OCI-LY1 (cell line): ENCODE measurements around the gene SVOP.

Experiments
- H2AFZ ChIP-seq: fragments of 200-600 bp; sonication (generic), shearing (Covaris generic); 2 replicates; pipeline ENCODE4 v1.6.0; 2014; ENCODE audit warnings: antibody characterized with exemption, mild to moderate bottlenecking, low read length
- H3F3A ChIP-seq: fragments of 200-600 bp; sonication (generic), shearing (Covaris generic); 2 replicates; pipeline ENCODE4 v1.6.0; 2014; ENCODE audit warnings: mild to moderate bottlenecking, antibody characterized with exemption, low read length, moderate library complexity; ENCODE audit not compliant: insufficient read depth
- H3K27ac ChIP-seq: fragments of 200-600 bp; sonication (generic); 2 replicates; pipeline ENCODE4 v1.5.1; 2014; ENCODE audit warnings: low read length, mixed run types, mild to moderate bottlenecking, low read depth; ENCODE audit not compliant: poor library complexity, severe bottlenecking
- H3K27me3 ChIP-seq: fragments of 200-600 bp; sonication (generic); 2 replicates; pipeline ENCODE4 v1.6.0; 2014; ENCODE audit warnings: antibody characterized with exemption, mild to moderate bottlenecking, low read length, moderate library complexity; ENCODE audit not compliant: insufficient read depth
- H3K36me3 ChIP-seq: fragments of 200-600 bp; sonication (generic); 2 replicates; pipeline ENCODE4 v1.6.1; 2014; ENCODE audit warnings: mild to moderate bottlenecking, antibody characterized with exemption, low read length, moderate library complexity, mixed read lengths; ENCODE audit not compliant: insufficient read depth
- H3K4me1 ChIP-seq: fragments of 200-600 bp; sonication (generic); 2 replicates; pipeline ENCODE4 v1.5.1; 2014; ENCODE audit warnings: mild to moderate bottlenecking, low read length, moderate library complexity; ENCODE audit not compliant: insufficient read depth, severe bottlenecking
- H3K4me2 ChIP-seq: fragments of 200-600 bp; sonication (generic), shearing (Covaris generic); 2 replicates; pipeline ENCODE4 v1.6.1; 2014; ENCODE audit warnings: low read length
- H3K4me3 ChIP-seq: fragments of 200-600 bp; sonication (generic); 2 replicates; pipeline ENCODE4 v1.5.1; 2014; ENCODE audit warnings: low read length, low read depth, mild to moderate bottlenecking, mixed read lengths; ENCODE audit not compliant: poor library complexity, severe bottlenecking
- H3K79me2 ChIP-seq: fragments of 200-600 bp; shearing (Covaris generic); 2 replicates; pipeline ENCODE4 v1.6.1; 2016; ENCODE audit warnings: mixed run types, low read length, mixed read lengths; ENCODE audit not compliant: insufficient read depth
- H3K9ac ChIP-seq: fragments of 200-600 bp; sonication (generic), shearing (Covaris generic); 2 replicates; pipeline ENCODE4 v1.6.1; 2014; ENCODE audit warnings: mild to moderate bottlenecking, low read length, mixed read lengths
- H3K9me2 ChIP-seq: fragments of 200-600 bp; sonication (generic), shearing (Covaris generic); 2 replicates; pipeline ENCODE4 v1.6.1; 2014; ENCODE audit warnings: low read depth, mild to moderate bottlenecking, low read length, mixed read lengths
- H3K9me3 ChIP-seq: fragments of 200-600 bp; shearing (Covaris generic); 2 replicates; pipeline ENCODE4 v1.6.1; 2014; ENCODE audit warnings: low read length, mixed read lengths
- H4K20me1 ChIP-seq: fragments of 200-600 bp; sonication (generic), shearing (Covaris generic); 2 replicates; pipeline ENCODE4 v1.6.0; 2016; ENCODE audit warnings: mild to moderate bottlenecking, low read length; ENCODE audit not compliant: insufficient read depth
- EZH2 ChIP-seq: fragments of 200-600 bp; sonication (generic), shearing (Covaris generic); IDR thresholded peaks from 2 replicates; pipeline ENCODE4 v1.8.0; 2017; ENCODE audit warnings: borderline replicate concordance, mixed run types, mild to moderate bottlenecking, antibody characterized with exemption, low read length, moderate library complexity, mixed read lengths
- TF ChIP-seq, protein P1 (sequence below): fragments of 200-600 bp; sonication (generic), shearing (Covaris generic); IDR thresholded peaks from 2 replicates; pipeline ENCODE4 v1.5.1; 2017; ENCODE audit warnings: mild to moderate bottlenecking, antibody characterized with exemption, low read length, moderate library complexity, mixed read lengths

The SVOP gene

DNA sequence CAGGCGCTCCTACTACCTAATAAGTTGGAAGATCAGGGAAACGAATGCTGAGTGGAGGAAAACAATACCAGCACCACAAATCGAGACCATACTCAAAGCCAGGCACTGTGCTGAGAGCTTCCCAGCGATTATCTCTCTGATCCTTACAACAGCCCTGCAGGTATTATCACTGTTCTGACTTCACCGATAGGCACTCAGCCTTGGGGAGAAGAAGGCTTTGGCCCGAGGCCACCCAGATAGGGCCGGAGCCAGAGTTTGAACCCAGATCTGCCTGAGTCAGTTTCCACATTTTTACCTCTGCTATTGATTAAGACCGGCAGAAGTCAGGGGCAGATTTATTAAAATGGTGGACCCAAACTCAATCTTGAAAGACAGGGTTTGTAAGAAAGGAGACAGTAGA, 4.9 kb downstream of the SVOP start:
- no peak overlapping the region for H2AFZ ChIP-seq
- H4K20me1 ChIP-seq = no peaks in the 10 kb centered on the region
- no peak for TF ChIP-seq EZH2
- TF ChIP-seq, protein P1, sequence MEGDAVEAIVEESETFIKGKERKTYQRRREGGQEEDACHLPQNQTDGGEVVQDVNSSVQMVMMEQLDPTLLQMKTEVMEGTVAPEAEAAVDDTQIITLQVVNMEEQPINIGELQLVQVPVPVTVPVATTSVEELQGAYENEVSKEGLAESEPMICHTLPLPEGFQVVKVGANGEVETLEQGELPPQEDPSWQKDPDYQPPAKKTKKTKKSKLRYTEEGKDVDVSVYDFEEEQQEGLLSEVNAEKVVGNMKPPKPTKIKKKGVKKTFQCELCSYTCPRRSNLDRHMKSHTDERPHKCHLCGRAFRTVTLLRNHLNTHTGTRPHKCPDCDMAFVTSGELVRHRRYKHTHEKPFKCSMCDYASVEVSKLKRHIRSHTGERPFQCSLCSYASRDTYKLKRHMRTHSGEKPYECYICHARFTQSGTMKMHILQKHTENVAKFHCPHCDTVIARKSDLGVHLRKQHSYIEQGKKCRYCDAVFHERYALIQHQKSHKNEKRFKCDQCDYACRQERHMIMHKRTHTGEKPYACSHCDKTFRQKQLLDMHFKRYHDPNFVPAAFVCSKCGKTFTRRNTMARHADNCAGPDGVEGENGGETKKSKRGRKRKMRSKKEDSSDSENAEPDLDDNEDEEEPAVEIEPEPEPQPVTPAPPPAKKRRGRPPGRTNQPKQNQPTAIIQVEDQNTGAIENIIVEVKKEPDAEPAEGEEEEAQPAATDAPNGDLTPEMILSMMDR = no peak
- no peaks in the 10 kb centered on the region for H3F3A ChIP-seq
- no peaks in the 10 kb centered on the region for H3K27me3 ChIP-seq
- no peak overlapping the region for H3K27ac ChIP-seq
- no peaks in the 10 kb centered on the region for H3K79me2 ChIP-seq
- H3K4me3 ChIP-seq = no peak overlapping the region
- no peaks in the 10 kb centered on the region for H3K4me1 ChIP-seq
- no peak overlapping the region for H3K4me2 ChIP-seq
- no peak overlapping the region for H3K9ac ChIP-seq
- no peaks in the 10 kb centered on the region for H3K36me3 ChIP-seq
- H3K9me3 ChIP-seq = no peaks in the 10 kb centered on the region
- H3K9me2 ChIP-seq = no peaks in the 10 kb centered on the region

DNA sequence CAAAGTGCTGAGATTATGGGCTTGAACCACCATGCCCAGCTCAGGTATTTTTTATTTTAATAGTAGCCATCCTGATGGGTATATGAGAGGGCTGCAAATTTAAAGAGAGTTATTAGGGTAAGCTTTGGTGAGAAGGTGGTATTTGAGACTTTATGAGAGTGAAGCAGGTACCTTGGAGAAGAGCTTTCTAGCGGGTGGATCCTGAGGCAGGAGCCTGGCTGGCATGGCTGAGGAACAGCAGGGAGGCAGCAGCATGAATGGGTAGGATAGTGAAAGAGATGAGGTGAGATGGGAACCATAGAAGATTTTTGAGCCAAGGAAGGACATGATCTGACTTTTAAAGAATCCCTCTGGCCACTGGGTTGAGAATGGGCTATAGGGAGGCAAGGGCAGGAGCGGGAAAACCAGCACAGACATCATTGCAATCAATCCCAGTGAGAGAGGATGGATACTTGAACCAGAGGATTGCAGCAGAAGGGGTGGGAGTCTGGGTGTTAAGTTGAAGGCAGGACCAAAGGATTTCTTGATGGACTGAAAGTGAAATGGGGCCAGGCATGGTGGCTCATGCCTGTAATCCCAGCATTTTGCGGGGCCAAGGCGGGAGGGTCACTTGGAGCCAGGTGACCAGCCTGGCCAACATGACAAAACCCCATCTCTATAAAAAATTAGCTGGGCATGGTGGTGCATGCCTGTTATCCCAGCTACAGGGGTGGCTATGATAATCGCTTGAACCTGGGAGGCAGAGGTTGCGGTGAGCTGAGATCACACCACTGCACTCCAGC, 5.7 kb downstream of the SVOP start:
- no peak overlapping the region for H3K4me2 ChIP-seq
- H3K9me2 ChIP-seq = no peaks in the 10 kb centered on the region
- no peaks in the 10 kb centered on the region for H3K27me3 ChIP-seq
- no peaks in the 10 kb centered on the region for H3K36me3 ChIP-seq
- H3K9ac ChIP-seq = no peak overlapping the region
- no peaks in the 10 kb centered on the region for H3K9me3 ChIP-seq
- no peak overlapping the region for H3K4me3 ChIP-seq
- TF ChIP-seq EZH2 = no peak
- TF ChIP-seq, protein P1 = no peak
- no peaks in the 10 kb centered on the region for H4K20me1 ChIP-seq
- H2AFZ ChIP-seq = no peak overlapping the region
- no peaks in the 10 kb centered on the region for H3K79me2 ChIP-seq
- H3K27ac ChIP-seq = no peak overlapping the region
- no peaks in the 10 kb centered on the region for H3F3A ChIP-seq
- no peaks in the 10 kb centered on the region for H3K4me1 ChIP-seq

DNA sequence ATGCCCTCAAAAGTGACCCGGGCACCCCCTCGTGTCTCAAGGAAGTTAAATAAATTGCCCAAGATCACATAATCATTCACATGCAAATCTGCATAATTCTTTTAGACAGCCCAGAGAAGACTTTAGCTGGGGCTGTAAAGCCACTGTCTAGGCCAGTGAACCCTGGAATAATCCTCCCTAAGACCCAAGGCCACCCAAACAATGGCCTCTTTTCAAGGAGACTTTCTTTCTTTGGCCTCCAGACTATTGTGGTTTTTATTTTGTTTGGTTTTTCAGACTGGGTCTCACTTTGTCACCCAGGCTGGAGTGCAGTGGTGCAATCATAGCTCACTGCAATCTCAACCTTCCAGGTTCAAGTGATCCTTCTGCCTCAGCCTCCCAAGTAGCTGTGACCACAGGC, 10.6 kb downstream of the SVOP start:
- Histone ChIP-seq H3K79me2 (no peaks in the 10 kb centered on the region), H4K20me1 (no peaks in the 10 kb centered on the region), H3K9me2 (no peaks in the 10 kb centered on the region), H3K4me3 (no peak overlapping the region), H3K36me3 (no peaks in the 10 kb centered on the region), H3K27me3 (no peaks in the 10 kb centered on the region), H3K9me3 (no peaks in the 10 kb centered on the region), H3K27ac (no peak overlapping the region), H3K9ac (no peak overlapping the region), H2AFZ (no peak overlapping the region), H3F3A (no peaks in the 10 kb centered on the region), H3K4me2 (no peak overlapping the region), H3K4me1 (no peaks in the 10 kb centered on the region)
- TF ChIP-seq, protein P1 = no peak
- no peak for TF ChIP-seq EZH2
